GM12875 (cell line): ENCODE results near the gene MUC2.

Experiments
- H3K4me3 ChIP-seq: one replicate; pipeline ENCODE4 v1.5.1; 2011; ENCODE audit warnings: low read depth, low read length, control low read depth
- CTCF ChIP-seq: IDR thresholded peaks from 2 replicates; pipeline ENCODE4 v1.5.1; 2011; ENCODE audit warnings: low read depth, mild to moderate bottlenecking, control low read depth, inconsistent platforms, low read length, moderate library complexity, borderline replicate concordance; ENCODE audit not compliant: insufficient read depth

MUC2 gene

GRCh38 chr11:1123970-1124369 is 49.3 kb downstream of the MUC2 start:
- no peak overlapping the region for H3K4me3 ChIP-seq
- TF ChIP-seq CTCF: no peak
